Subcutaneous abdominal adipose tissue (tissue), 5 donors: ENCODE results near the gene AK4.
"Not testable (repeated sequence)": the region's sequence is repeated elsewhere in the genome, so short reads cannot be mapped to it uniquely, and the experiment has no call there.

Experiments used
- H3K27ac ChIP-seq: one replicate; pipeline ENCODE4 v1.7.0; 2013; ENCODE audit warnings: low read depth, mild to moderate bottlenecking, inconsistent platforms, low read length, moderate library complexity
- H3K27me3 ChIP-seq, 5 donors: one replicate each; pipeline ENCODE4 v1.7.0; 2013; ENCODE audit warnings: low read length in 5 of 5, inconsistent platforms in 1 of 5; ENCODE audit not compliant: control insufficient read depth in 5 of 5, insufficient read depth in 4 of 5
- H3K36me3 ChIP-seq, 5 donors: one replicate each; pipeline ENCODE4 v1.7.0; 2013; ENCODE audit warnings: low read length in 5 of 5; ENCODE audit not compliant: control insufficient read depth in 5 of 5, insufficient read depth in 5 of 5
- H3K4me1 ChIP-seq, 5 donors: one replicate each; pipeline ENCODE4 v1.7.0; 2013; ENCODE audit warnings: low read length in 5 of 5, mild to moderate bottlenecking in 3 of 5, moderate library complexity in 1 of 5; ENCODE audit not compliant: control insufficient read depth in 5 of 5, insufficient read depth in 5 of 5
- H3K4me3 ChIP-seq, 5 donors: one replicate each; pipeline ENCODE4 v1.7.0; 2013; ENCODE audit warnings: low read length in 5 of 5, low read depth in 1 of 5
- H3K9ac ChIP-seq, 5 donors: one replicate each; pipeline ENCODE4 v1.7.0; 2013; ENCODE audit warnings: low read length in 5 of 5, mild to moderate bottlenecking in 4 of 5, moderate library complexity in 3 of 5
- H3K9me3 ChIP-seq, 5 donors: one replicate each; pipeline ENCODE4 v1.7.0; 2013; ENCODE audit warnings: low read length in 5 of 5; ENCODE audit not compliant: control insufficient read depth in 5 of 5
- donor health status: healthy.
- donor health status: healthy.
- donor health status: healthy.
- donor health status: healthy.
- donor health status: healthy.

AK4 gene

GRCh38 chr1:65163201-65163805 lies 15.3 kb downstream of the AK4 start:
- Histone ChIP-seq H3K27me3 (no peaks in the 10 kb centered on the region), H3K4me1 (peaks cover 0 to 36% (median 7%) of the 10 kb centered on the region in 5 donors), H3K27ac (peak overlapping the region; percentile 75), H3K4me3 (no peak overlapping the region), H3K9me3 (no peaks in the 10 kb centered on the region), H3K9ac (no peak overlapping the region), H3K36me3 (no peaks in the 10 kb centered on the region)

GRCh38 chr1:65164101-65164500 lies 16.1 kb downstream of the AK4 start:
- H3K4me3 ChIP-seq, H3K9me3 ChIP-seq, H3K9ac ChIP-seq, H3K27me3 ChIP-seq, H3K36me3 ChIP-seq: not testable (repeated sequence)
- H3K27ac ChIP-seq = peak overlapping the region; percentile 75
- peaks cover 0 to 34% (median 7%) of the 10 kb centered on the region in 5 donors for H3K4me1 ChIP-seq

- no peaks in the 10 kb centered on the region for H3K9me3 ChIP-seq
- H3K4me3 ChIP-seq = no peak overlapping the region
- H3K27me3 ChIP-seq = no peaks in the 10 kb centered on the region
- H3K4me1 ChIP-seq = peaks cover 0 to 39% (median 11%) of the 10 kb centered on the region in 5 donors
- no peak overlapping the region for H3K9ac ChIP-seq
- H3K36me3 ChIP-seq = no peaks in the 10 kb centered on the region
- H3K27ac ChIP-seq = peak overlapping the region; percentile 75
Measured at GRCh38 chr1:65164633-65165032, 16.6 kb downstream of the AK4 start.

- Histone ChIP-seq H3K36me3 (no peaks in the 10 kb centered on the region), H3K27me3 (no peaks in the 10 kb centered on the region), H3K27ac (peak overlapping the region; percentile 75), H3K9me3 (no peaks in the 10 kb centered on the region), H3K9ac (no peak overlapping the region), H3K4me1 (peaks cover 0 to 45% (median 16%) of the 10 kb centered on the region in 5 donors), H3K4me3 (no peak overlapping the region)
Measured at GRCh38 chr1:65165269-65165993, 17.4 kb downstream of the AK4 start.

GRCh38 chr1:65166572-65167305 lies 18.7 kb downstream of the AK4 start:
- Histone ChIP-seq H3K9ac (no peak overlapping the region), H3K4me3 (no peak overlapping the region), H3K9me3 (no peaks in the 10 kb centered on the region), H3K27ac (no peak overlapping the region), H3K27me3 (no peaks in the 10 kb centered on the region), H3K4me1 (peaks cover 0 to 49% (median 22%) of the 10 kb centered on the region in 5 donors), H3K36me3 (no peaks in the 10 kb centered on the region)

GRCh38 chr1:65167586-65168242 lies 19.7 kb downstream of the AK4 start:
- no peak overlapping the region for H3K4me3 ChIP-seq
- H3K4me1 ChIP-seq = peaks cover 0 to 55% (median 22%) of the 10 kb centered on the region in 5 donors
- no peaks in the 10 kb centered on the region for H3K36me3 ChIP-seq
- H3K27ac ChIP-seq = no peak overlapping the region
- no peaks in the 10 kb centered on the region for H3K9me3 ChIP-seq
- no peak overlapping the region for H3K9ac ChIP-seq
- no peaks in the 10 kb centered on the region for H3K27me3 ChIP-seq

GRCh38 chr1:65168867-65169266 lies 20.9 kb downstream of the AK4 start:
- Histone ChIP-seq H3K36me3 (no peaks in the 10 kb centered on the region), H3K9ac (no peak overlapping the region), H3K27ac (peak overlapping the region; percentile 3), H3K9me3 (no peaks in the 10 kb centered on the region), H3K4me1 (peaks cover 0 to 56% (median 22%) of the 10 kb centered on the region in 5 donors), H3K27me3 (no peaks in the 10 kb centered on the region), H3K4me3 (no peak overlapping the region)

- H3K4me3 ChIP-seq = peak overlapping the region in 1 of 5 donors; percentile 41
- H3K27me3 ChIP-seq = no peaks in the 10 kb centered on the region
Measured at GRCh38 chr1:65170511-65171142, 22.6 kb downstream of the AK4 start.

GRCh38 chr1:65172936-65173690 lies 25.1 kb downstream of the AK4 start:
- peaks cover 2 to 62% (median 44%) of the 10 kb centered on the region in 5 donors for H3K4me1 ChIP-seq
- no peak overlapping the region for H3K9ac ChIP-seq
- H3K27ac ChIP-seq = peak overlapping the region; percentile 37
- no peak overlapping the region for H3K4me3 ChIP-seq
- no peaks in the 10 kb centered on the region for H3K27me3 ChIP-seq
- H3K9me3 ChIP-seq = no peaks in the 10 kb centered on the region
- no peaks in the 10 kb centered on the region for H3K36me3 ChIP-seq

More at GRCh38 chr1:65170511-65171142, 22.6 kb downstream of the AK4 start:
- H3K4me1 ChIP-seq = peaks cover 2 to 61% (median 38%) of the 10 kb centered on the region in 5 donors
- H3K9ac ChIP-seq = no peak overlapping the region
- H3K9me3 ChIP-seq = no peaks in the 10 kb centered on the region
- H3K36me3 ChIP-seq = no peaks in the 10 kb centered on the region
- H3K27ac ChIP-seq = peak overlapping the region; percentile 72
